PC-9 (cell line): ENCODE measurements around the gene GLRX. TPM values are rescaled to one million over a fixed set of nuclear protein-coding genes. Genes with fewer than 3 reads are reported as not detected.

Source experiments
- BruUV-seq: library from RNA; stranded (reverse); fragments of 400-500 nt; replicated peaks from 2 replicates; lab custom pipeline; 2021; lab: Mats Ljungman, UMichigan
- CTCF ChIA-PET: fragments of 300-600 bp; sonication (Branson Sonifier 250); formaldehyde crosslinking; loops from one replicate; lab custom pipeline; 2022; ENCODE audit warnings: antibody characterized with exemption; lab: Charles Lee
- POLR2A ChIA-PET: fragments of 300-600 bp; sonication (Branson Sonifier 250); formaldehyde crosslinking; loops from one replicate; lab custom pipeline; 2022; ENCODE audit warnings: antibody characterized with exemption; ENCODE audit not compliant: unreplicated experiment; lab: Charles Lee
- DNase-seq, 2 experiments: peaks; one replicate each; pipeline versions ENCODE4 v3.0.0 to v3.0.0-alpha.2; 2015 to 2022; ENCODE audit warnings: mixed read lengths in 1 of 2
- H2AFZ ChIP-seq: fragments of 200-600 bp; sonication (generic); 2 replicates; pipeline ENCODE4 v1.8.1; 2017; ENCODE audit warnings: antibody characterized with exemption
- H3F3A ChIP-seq: fragments of 200-600 bp; sonication (generic); 2 replicates; pipeline ENCODE4 v1.8.1; 2017; ENCODE audit warnings: antibody characterized with exemption, mild to moderate bottlenecking, low read depth; ENCODE audit not compliant: insufficient read depth
- H3K27ac ChIP-seq: fragments of 200-600 bp; sonication (generic); 2 replicates; pipeline ENCODE4 v1.6.1; 2016; ENCODE audit warnings: mixed run types
- H3K27me3 ChIP-seq: fragments of 200-600 bp; sonication (generic); 2 replicates; pipeline ENCODE4 v1.6.1; 2016; ENCODE audit warnings: low read depth, mixed run types; ENCODE audit not compliant: insufficient read depth
- H3K36me3 ChIP-seq: fragments of 200-600 bp; sonication (generic); 2 replicates; pipeline ENCODE4 v1.6.1; 2016; ENCODE audit warnings: low read depth, mixed run types
- H3K4me1 ChIP-seq: fragments of 200-600 bp; sonication (generic); replicated peaks from 2 replicates; pipeline ENCODE4 v1.6.1; 2016; ENCODE audit warnings: mixed run types; ENCODE audit not compliant: insufficient read depth
- H3K4me2 ChIP-seq: fragments of 200-600 bp; sonication (generic); 2 replicates; pipeline ENCODE4 v1.6.1; 2017; ENCODE audit warnings: mixed run types
- H3K4me3 ChIP-seq: fragments of 200-600 bp; sonication (generic); 2 replicates; pipeline ENCODE4 v1.6.1; 2016; ENCODE audit warnings: mixed run types
- H3K79me2 ChIP-seq: fragments of 200-600 bp; sonication (generic); 2 replicates; pipeline ENCODE4 v1.6.1; 2017; ENCODE audit warnings: low read depth, mixed run types
- H3K9me2 ChIP-seq: fragments of 200-600 bp; sonication (generic); 2 replicates; pipeline ENCODE4 v1.8.1; 2017; ENCODE audit warnings: mild to moderate bottlenecking; ENCODE audit not compliant: insufficient read depth
- H3K9me3 ChIP-seq: fragments of 200-600 bp; sonication (generic); 2 replicates; pipeline ENCODE4 v1.8.1; 2016; ENCODE audit warnings: low read depth; ENCODE audit not compliant: insufficient read depth
- H4K20me1 ChIP-seq: fragments of 200-600 bp; sonication (generic); 2 replicates; pipeline ENCODE4 v1.8.1; 2017; ENCODE audit not compliant: insufficient read depth
- EZH2 ChIP-seq: fragments of 200-600 bp; sonication (generic); IDR thresholded peaks from 2 replicates; pipeline ENCODE4 v1.8.0; 2017; ENCODE audit warnings: antibody characterized with exemption, low read depth
- intact Hi-C: fragments of 100-400 bp; cut with micrococcal nuclease; formaldehyde crosslinking; loops from one replicate; pipeline ENCODE4 v1.10.0; 2022; ENCODE audit not compliant: unreplicated experiment
- total RNA-seq: library from RNA; stranded (reverse); gene quantifications from 2 replicates; pipeline ENCODE4 v1.2.3, GENCODE V29; 2021
- TF ChIP-seq, protein P1 (sequence below): fragments of 200-600 bp; sonication (generic); conservative IDR thresholded peaks from 2 replicates; pipeline ENCODE4 v1.6.1; 2017; ENCODE audit warnings: mixed run types, antibody characterized with exemption, mild to moderate bottlenecking, moderate library complexity

Gene GLRX
- total RNA-seq, 1 experiment from 2014 or later: 25.5 TPM

DNA sequence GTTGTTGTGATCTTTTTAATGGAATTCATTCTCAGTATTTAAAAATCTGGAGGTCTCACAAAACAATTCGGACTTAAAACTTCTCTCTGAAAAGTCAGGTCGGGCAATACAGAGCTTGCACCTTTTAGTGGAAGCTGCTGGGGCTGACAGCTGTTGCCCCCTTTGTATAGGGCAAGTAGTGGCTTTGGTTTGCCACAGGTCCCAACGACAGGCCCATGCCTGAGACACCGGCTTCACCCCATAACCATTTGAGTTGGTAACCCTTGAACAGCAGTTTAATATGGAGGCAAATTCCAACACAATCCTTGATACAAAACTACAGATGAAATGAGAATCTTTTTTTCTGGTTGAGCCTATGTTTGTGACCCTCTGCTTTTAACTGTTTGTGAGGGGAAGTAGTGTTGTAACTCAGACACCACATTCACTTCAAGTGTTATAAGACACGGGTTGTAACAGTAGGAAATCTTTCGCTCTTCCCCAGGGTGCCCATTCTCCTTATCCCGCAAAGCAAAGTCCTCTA is 752 bp upstream of the GLRX start:
- H3K4me3 ChIP-seq: peak overlapping the region; percentile 79
- intact Hi-C loops: loop anchor here (2.0 kb wide), 1 partner anchor 62 kb away; no protein-coding TSS in a partner anchor
- POLR2A ChIA-PET: interaction anchor here (0.6 to 0.8 kb wide), 6 partner anchors 17 to 1048 kb away, joined by 3 to 12 read pairs (median 6); no protein-coding TSS in a partner anchor

GRCh38 chr5:95822043-95822541 is 434 bp downstream of the GLRX start:
- Histone ChIP-seq H3K4me2 (peak overlapping the region; percentile 76), H3K79me2 (peaks cover 19% of the 10 kb centered on the region), H3K4me3 (peak overlapping the region; percentile 79), H3K27me3 (no peaks in the 10 kb centered on the region), H2AFZ (peak overlapping the region; percentile 83), H3K27ac (peak overlapping the region; percentile 98), H3K4me1 (peaks cover 32% of the 10 kb centered on the region), H3K9me2 (no peaks in the 10 kb centered on the region), H3K36me3 (0 out of 2 replicates have a peak, but pooled peaks cover under 1% of the 10 kb centered on the region), H4K20me1 (no peaks in the 10 kb centered on the region), H3K9me3 (no peaks in the 10 kb centered on the region), H3F3A (peaks cover 32% of the 10 kb centered on the region; the same call in 1 of the 2 replicates)
- intact Hi-C loops: loop anchor here (1.0 to 2.0 kb wide), 2 partner anchors 21 to 61 kb away; no protein-coding TSS in a partner anchor
- POLR2A ChIA-PET: interaction anchor here (0.5 kb wide), 1 partner anchor 880 kb away, joined by 3 read pairs; no protein-coding TSS in a partner anchor
- peak in 1 of 2 experiments; percentile 37 for DNase-seq
- no TSS peak for BruUV-seq
- CTCF ChIA-PET: interaction anchor here (0.9 to 1.2 kb wide), 2 partner anchors 21 to 41 kb away, joined by 3 to 6 read pairs; no protein-coding TSS in a partner anchor
- no peak for TF ChIP-seq EZH2
- TF ChIP-seq, protein P1, sequence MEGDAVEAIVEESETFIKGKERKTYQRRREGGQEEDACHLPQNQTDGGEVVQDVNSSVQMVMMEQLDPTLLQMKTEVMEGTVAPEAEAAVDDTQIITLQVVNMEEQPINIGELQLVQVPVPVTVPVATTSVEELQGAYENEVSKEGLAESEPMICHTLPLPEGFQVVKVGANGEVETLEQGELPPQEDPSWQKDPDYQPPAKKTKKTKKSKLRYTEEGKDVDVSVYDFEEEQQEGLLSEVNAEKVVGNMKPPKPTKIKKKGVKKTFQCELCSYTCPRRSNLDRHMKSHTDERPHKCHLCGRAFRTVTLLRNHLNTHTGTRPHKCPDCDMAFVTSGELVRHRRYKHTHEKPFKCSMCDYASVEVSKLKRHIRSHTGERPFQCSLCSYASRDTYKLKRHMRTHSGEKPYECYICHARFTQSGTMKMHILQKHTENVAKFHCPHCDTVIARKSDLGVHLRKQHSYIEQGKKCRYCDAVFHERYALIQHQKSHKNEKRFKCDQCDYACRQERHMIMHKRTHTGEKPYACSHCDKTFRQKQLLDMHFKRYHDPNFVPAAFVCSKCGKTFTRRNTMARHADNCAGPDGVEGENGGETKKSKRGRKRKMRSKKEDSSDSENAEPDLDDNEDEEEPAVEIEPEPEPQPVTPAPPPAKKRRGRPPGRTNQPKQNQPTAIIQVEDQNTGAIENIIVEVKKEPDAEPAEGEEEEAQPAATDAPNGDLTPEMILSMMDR: no peak

More for the DNA sequence above, 752 bp upstream of the GLRX start:
- Histone ChIP-seq H3K9me3 (no peaks in the 10 kb centered on the region), H3F3A (peaks cover 32% of the 10 kb centered on the region; the same call in 1 of the 2 replicates), H3K27me3 (no peaks in the 10 kb centered on the region), H3K27ac (peak overlapping the region; percentile 98), H2AFZ (peak overlapping the region; percentile 72), H3K79me2 (peaks cover 19% of the 10 kb centered on the region), H4K20me1 (no peaks in the 10 kb centered on the region), H3K36me3 (no peaks in the 10 kb centered on the region), H3K9me2 (no peaks in the 10 kb centered on the region), H3K4me1 (peaks cover 32% of the 10 kb centered on the region), H3K4me2 (peak overlapping the region; percentile 76)
- DNase-seq: no peak
- CTCF ChIA-PET: interaction anchor here (0.7 to 1.2 kb wide), 5 partner anchors 11 to 42 kb away, joined by 3 to 6 read pairs (median 4); no protein-coding TSS in a partner anchor
- TF ChIP-seq, protein P1: no peak
- TF ChIP-seq EZH2: no peak
- TSS peak; percentile 74 for BruUV-seq

- H3K4me3 ChIP-seq: peak overlapping the region; percentile 79
- peak overlapping the region; percentile 76 for H3K4me2 ChIP-seq
- ChIA-PET POLR2A (interaction anchor here (0.7 kb wide), 1 partner anchor 109 kb away, joined by 7 read pairs; no protein-coding TSS in a partner anchor), CTCF (no interaction called here)
- peaks cover 32% of the 10 kb centered on the region for H3K4me1 ChIP-seq
- H3K36me3 ChIP-seq: peaks cover 8% of the 10 kb centered on the region; the same call in 1 of the 2 replicates
- H3K9me3 ChIP-seq: no peaks in the 10 kb centered on the region
- no peaks in the 10 kb centered on the region; the same call in 1 of the 2 replicates for H4K20me1 ChIP-seq
- intact Hi-C loops: loop anchor here (1.0 to 2.0 kb wide), 2 partner anchors 22 to 61 kb away; no protein-coding TSS in a partner anchor
- H3F3A ChIP-seq: peaks cover 32% of the 10 kb centered on the region; the same call in 1 of the 2 replicates
- TF ChIP-seq EZH2: no peak
- TF ChIP-seq, protein P1: no peak
- H3K27ac ChIP-seq: peak overlapping the region; percentile 98; the same call in 1 of the 2 replicates
- peak overlapping the region; percentile 83; the same call in 1 of the 2 replicates for H2AFZ ChIP-seq
- H3K79me2 ChIP-seq: peaks cover 19% of the 10 kb centered on the region
- H3K9me2 ChIP-seq: no peaks in the 10 kb centered on the region
- TSS peak; percentile 29 for BruUV-seq
- no peaks in the 10 kb centered on the region for H3K27me3 ChIP-seq
- DNase-seq: no peak
Observed at GRCh38 chr5:95821110-95822021, 1.2 kb downstream of the GLRX start.
